ENCODE results near the gene SMLR1.

Gene SMLR1

GRCh38 chr6:130853555-130854183, 26.5 kb downstream of the SMLR1 start:
- DNase-seq: no peak

- no peak for DNase-seq
These were observed 30.8 kb downstream of the SMLR1 start for GRCh38 chr6:130858054-130858453.

- DNase-seq: no peak
These were observed 31.4 kb downstream of the SMLR1 start for GRCh38 chr6:130858498-130859160.

- no peak for DNase-seq
These were observed 32.1 kb downstream of the SMLR1 start for GRCh38 chr6:130859161-130859867.

- DNase-seq: no peak
These were observed 35.2 kb downstream of the SMLR1 start for GRCh38 chr6:130862370-130862769.

- DNase-seq: no peak
These were observed 36.4 kb downstream of the SMLR1 start for GRCh38 chr6:130863415-130864230.

GRCh38 chr6:130864344-130864743, 37.1 kb downstream of the SMLR1 start:
- no peak for DNase-seq

DNA sequence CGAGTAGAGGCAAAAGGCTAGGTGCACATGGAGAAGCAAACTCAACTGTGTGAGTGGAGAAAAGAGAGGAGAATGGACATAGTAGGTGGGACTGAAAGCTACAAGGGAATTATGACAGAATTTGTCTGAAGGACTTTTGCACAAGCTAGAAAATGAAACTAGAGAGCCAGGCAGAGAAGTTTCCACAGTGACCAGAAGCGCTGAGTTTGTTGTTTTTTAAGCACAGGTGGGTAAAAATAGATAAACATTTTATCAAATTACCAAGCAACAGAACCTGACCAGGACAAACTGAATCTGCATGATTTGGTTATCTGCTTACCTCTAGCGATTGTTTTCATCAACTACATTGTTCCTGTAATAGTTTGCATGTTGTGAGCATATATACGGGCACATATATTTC, 38.6 kb downstream of the SMLR1 start:
- DNase-seq: no peak

- DNase-seq: no peak
These were observed 42.5 kb downstream of the SMLR1 start for GRCh38 chr6:130869681-130870080.

DNA sequence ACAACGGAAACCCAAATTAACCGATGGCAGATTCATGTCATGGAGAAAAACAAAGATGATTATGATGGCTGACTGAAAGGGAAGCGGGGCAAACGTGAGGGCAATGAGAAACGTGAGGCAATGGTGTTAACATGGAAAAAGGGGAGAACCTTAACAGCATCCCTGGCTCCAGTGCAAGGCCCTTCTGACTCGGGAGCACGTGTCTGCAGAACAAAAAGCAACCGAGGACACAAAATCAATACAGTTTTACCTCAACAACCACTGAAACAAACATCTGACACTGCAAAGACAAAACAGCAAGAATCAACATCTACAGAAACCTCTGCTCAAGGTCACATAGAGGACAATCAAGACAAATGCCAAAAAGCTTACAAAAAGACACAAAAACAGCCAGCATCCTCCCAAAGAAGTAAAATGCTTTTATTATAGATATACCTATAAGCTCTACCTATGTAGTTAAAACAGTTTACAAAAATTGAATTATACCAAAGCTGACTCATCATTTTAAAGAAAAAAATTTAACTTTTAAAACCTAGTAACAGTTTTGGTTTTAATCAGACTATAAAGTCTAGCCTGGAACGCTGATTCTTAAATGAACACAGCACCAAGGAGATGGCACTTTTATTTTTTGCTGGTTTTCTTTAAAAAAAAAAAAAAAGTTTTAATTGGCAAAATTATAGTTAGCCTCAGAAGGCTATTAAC, 43.1 kb downstream of the SMLR1 start:
- DNase-seq: no peak

DNA sequence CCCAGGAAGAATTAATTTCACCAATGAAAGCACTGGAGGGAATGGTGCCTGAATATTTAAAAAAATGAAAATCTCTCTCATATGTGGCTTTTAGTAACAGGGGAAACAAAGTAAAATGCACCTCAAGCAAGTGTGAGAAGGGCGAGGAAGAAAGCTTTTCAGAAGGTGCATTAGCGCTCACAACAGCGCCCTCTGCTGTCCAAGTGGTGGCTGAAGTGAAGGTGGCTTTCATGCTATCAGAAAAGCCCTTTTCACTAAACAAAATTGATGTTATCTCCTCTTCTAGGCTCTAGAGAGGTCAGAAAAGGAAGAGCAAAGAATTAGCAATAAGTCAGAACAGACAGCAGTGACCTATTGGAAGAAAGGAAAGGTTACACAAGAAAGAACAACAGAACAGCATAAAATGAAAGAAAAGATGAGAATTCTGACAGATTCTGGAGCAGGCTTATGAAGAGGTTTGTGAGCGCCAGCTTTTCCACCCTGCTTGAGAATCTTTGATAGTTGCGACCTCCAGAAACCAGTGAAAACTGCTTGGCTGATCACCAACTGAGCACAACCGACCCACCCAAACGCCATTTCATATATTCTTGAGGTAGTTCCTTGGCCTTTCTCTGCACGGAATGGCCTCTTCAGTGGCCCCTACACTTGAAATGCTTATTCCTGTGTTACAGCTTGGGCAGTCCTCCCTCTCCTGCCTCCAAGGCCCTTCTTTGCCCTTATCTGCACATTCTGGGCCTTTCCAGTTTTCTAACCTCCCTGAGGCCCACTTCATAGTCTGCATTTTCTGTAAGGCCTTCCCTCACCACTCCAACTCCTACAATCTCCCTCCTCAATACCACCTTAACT, 45.3 kb downstream of the SMLR1 start:
- peak; percentile 55 to 61 for DNase-seq

GRCh38 chr6:130873746-130874145, 46.5 kb downstream of the SMLR1 start:
- no peak for DNase-seq

DNA sequence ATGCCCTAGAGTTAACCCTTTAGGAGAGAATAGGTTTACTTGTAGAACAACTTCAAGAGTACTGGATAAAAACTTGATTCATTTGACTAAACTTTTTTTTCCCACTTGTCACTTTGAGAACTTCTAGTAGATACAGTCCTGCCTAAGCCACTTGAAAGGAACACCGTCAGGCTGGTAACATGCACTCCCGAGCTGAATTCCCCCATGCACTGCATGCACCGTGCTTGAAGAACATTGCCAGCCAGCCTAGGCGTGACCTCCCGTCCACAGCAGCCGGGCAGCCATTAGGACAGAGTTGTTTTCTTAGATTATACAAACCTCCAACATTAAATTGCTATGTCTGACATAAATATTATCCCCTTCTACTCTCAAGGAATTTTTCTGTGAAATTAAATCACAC, 52.6 kb downstream of the SMLR1 start:
- no peak for DNase-seq

DNA sequence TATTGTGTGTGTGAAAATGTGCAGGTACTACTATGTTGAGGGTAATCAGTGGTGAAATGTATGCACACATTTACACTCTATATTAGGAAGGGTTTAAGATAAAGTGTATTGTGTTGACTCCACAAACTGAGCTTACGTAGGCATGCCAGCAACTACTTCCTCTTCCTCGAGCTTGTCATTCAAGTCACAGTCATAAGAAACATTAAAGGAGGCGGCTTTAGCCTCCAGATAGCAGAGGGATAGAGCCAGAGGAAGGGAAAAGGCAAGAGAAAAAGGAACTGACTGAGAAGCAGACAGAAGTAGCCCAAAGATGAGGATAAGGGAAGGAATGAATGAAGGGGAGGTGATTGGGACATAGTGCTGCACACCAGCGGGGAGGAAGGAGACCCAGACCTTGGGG, 55.2 kb downstream of the SMLR1 start:
- DNase-seq: peak in 1 of 2 experiments; percentile 20

DNA sequence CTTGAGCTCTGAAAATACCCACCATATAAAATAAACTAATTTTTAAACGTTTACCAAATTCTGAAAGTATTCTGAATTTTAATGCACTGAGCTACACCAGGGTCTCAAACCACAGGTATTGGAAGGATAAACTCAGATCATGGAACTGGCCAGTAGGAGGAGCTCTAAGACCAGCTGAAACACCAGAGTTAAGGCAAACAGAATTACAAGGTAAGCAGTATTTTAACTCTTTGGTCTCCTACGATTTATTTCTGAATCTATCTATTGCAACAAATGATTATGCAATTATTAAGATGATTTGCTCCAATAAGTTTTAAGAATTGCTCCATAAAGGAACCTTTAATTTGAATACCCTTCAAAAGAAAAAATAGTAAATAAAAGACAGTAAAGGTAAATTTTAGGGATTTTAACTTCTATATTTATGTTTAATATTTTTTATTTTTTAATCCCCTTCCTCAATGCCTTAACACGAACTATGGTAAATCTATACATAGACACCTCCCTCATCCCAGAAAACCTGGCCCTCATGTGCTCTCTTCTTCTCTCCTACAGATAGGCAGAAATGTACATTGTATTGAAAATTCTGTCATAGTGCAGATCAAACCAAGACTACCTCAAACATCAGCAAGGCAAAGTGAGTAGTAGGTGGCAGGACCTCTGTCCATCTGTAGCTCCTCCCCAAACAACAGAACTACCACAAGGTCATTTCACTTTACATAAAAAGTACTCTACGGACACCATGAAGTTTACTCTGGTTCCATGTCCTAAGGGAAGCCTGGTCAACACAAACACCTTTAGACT, 58.4 kb downstream of the SMLR1 start:
- peak; percentile 80 to 93 for DNase-seq
